Skeletal muscle cell (primary cell): ENCODE results near the gene CLTB.
"Not testable (repeated sequence)": the region's sequence is repeated elsewhere in the genome, so short reads cannot be mapped to it uniquely, and the experiment has no call there.

Source experiments
- DNase-seq: peaks from one replicate; pipeline ENCODE4 v3.0.0-alpha.2; 2010; ENCODE audit warnings: low read depth
- H3K4me3 ChIP-seq: 2 replicates; pipeline ENCODE4 v1.5.1; 2011; ENCODE audit warnings: low read depth, mild to moderate bottlenecking, control low read depth, low read length, moderate library complexity

Gene CLTB, protein sequence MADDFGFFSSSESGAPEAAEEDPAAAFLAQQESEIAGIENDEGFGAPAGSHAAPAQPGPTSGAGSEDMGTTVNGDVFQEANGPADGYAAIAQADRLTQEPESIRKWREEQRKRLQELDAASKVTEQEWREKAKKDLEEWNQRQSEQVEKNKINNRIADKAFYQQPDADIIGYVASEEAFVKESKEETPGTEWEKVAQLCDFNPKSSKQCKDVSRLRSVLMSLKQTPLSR

DNA sequence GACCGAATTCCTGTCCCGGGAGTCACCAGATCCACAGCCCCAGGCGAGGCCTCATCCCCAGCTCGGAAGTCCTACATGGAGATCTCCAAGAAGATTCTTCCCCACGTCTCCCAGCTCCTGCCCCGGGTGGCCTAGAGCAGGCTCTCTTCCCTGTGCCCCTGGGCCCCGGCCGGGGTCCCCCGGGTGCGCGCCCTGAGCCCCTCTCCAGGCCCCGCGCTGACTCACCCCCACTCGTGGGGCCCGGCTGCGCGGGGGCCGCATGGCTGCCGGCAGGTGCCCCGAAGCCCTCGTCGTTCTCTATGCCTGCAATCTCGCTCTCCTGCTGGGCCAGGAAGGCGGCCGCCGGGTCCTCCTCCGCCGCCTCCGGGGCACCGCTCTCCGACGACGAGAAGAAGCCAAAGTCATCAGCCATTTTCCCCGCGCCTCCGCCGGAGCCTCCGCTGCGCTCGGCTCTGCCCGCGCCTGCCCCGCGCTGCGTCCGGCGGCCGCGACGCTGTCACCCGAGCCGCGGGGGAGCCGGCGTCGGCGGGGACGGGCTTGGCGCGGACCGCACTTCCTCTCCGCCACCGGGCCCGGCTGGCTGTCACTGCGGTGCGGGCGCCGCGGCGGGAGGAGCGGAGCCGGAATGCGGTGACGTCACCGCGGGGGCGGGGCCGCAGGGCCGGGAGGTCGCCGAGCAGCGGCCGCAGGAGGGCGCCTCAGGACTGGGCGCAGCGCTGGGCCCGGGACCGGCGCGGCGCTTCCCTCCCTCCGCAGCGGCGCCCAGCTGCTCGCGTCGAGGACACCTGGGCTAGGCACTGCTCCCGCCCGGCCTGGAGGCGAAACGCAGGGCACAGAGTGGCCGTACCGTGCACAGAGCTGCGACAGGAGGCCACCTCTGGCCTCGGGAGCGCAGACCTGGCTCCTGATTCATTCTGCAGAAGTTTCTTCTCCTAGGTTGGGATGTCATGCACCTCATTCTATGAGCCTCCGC is at the start of gene CLTB:
CLTB (minus strand) TSS at position 588 of the 973 bp plus-strand sequence; CDS start at position 412, 176 bp downstream.
- peak within 1 kb of the TSS; percentile 77 for H3K4me3 ChIP-seq
- DNase-seq: peak; percentile 34

DNA sequence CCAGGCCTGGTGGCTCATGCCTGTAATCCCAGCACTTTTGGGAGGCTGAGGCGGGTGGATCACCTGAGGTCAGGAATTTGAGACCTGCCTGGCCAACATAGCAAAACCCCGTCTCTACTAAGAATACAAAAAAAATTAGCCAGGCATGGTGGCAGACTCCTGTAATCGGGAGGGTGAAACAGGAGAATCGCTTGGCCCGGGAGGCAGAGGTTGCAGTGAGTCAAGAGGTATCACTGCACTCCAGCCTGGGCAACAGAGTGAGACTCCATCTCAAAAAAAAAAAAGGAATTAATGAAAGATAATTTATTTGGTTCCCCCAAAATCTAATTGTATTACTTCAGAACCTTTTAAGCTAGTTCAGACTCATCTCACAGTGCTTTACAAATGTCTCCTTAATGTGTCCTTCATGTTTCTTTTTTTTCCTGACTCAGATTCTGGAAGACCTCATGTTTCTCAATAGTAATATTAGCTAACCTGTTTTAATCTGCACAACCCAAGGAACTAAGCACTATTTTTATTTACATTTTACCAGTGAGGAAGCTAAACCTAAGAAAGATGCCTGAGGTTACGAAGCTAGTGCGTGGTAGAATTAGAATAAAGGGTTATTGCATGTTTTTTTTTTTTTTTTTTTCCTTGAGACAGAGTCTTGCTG is 46.9 kb upstream of the CLTB start:
- no peak overlapping the region for H3K4me3 ChIP-seq
- no peak for DNase-seq

GRCh38 chr5:176461349-176461748 is 45.0 kb upstream of the CLTB start:
- no peak for DNase-seq
- no peak overlapping the region for H3K4me3 ChIP-seq

- DNase-seq: no peak
- H3K4me3 ChIP-seq: no peak overlapping the region
Observed at GRCh38 chr5:176458904-176459561, 42.7 kb upstream of the CLTB start.

- H3K4me3 ChIP-seq: no peak overlapping the region
- DNase-seq: no peak
Observed at GRCh38 chr5:176454724-176455394, 38.5 kb upstream of the CLTB start.

DNA sequence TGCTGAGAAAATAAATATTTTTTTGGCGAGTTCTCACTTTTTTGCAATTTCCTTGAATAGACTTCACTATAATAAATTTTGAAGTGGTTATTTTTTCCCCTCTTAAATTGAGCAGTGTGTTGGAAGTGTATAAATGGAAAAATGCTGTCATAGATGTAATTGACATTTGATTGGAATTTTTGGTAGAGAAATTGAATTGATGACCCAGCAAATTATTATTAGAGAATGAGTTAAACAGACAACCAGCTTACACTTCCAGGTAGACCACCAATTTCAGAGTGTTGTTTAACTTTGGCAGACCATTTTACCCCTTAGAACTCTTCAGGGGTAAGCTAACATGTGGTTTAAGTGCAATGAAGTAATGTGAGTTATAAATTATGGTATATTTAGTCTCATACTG is 33.7 kb upstream of the CLTB start:
- no peak overlapping the region for H3K4me3 ChIP-seq
- no peak for DNase-seq

DNA sequence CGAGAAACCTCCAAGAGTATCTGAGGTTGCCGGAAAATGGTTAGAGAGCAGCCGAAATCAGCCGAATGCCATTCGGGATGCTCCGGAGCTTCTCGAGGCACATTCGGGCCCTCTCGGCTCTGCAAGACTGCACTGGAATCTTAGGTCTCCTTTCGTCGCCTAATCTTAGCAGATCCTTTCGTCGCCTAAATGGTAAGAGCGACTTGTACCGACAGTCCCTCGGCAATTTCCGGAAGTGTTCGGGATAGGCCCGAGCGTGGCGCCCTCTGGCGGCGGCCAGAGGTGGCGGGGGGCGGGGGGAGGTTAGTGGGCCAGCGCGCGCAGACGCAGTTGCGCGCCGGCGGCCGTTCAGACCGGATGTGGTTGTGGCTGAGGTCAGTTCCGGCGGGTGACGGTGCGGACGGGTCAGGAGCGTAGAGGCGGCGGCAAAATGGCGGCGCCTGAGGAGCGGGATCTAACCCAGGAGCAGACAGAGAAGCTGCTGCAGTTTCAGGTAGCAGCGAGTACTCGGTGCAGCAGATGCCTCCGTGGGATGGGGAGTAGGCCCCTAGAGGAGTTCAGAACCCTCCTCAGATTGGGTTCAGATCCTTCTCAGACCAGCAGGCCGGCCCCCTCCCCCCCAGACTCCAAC is 31.8 kb upstream of the CLTB start, which contains the start of gene FAF2:
FAF2 (plus strand) TSS at position 408 of the 631 bp plus-strand sequence; CDS start at position 431, 23 bp downstream.
- DNase-seq: peak; percentile 97
- peak within 1 kb of the TSS; percentile 99 for H3K4me3 ChIP-seq

- H3K4me3 ChIP-seq: peak overlapping the region; percentile 99
- peak; percentile 7 for DNase-seq
Observed at GRCh38 chr5:176447591-176447977, 31.2 kb upstream of the CLTB start.

DNA sequence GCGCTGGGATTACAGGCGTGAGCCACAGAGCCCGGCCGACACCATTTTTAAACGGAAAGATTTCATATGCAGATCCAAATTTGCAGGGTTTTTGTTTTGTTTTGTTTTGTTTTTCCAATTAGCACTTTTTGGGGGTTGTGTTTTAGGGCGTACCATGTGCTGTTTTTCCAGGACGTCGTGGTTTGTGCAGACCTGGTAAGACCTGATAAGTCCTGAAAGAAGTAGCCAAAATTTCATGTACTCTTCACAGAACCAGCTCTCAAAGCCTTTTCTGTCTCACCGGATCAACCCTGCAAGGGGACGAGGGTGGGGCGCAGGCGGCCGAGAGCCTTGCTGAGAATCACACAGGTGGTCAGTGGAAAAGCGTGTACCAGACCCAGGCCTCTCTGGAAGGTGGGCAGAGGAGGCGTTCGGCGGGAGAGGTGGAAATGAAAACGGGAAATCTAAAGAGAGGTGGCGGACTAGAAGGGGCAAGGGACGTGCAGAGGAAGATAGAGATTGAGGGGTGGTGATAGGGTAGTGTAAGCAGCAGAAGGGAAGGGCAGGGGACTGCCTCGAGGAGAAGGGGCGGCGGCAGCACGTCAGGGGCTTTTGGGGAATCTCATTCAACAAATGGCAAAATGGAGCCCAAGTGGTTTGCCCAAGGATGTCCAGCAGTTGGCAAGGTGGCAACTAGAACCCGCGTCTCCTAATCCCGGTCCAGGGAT is 30.7 kb upstream of the CLTB start:
- peak overlapping the region; percentile 99 for H3K4me3 ChIP-seq
- DNase-seq: no peak

GRCh38 chr5:176446028-176446665 is 29.8 kb upstream of the CLTB start:
- no peak for DNase-seq

GRCh38 chr5:176444742-176445141 is 28.4 kb upstream of the CLTB start:
- no peak for DNase-seq

More at GRCh38 chr5:176446028-176446665, 29.8 kb upstream of the CLTB start:
- H3K4me3 ChIP-seq: no peak overlapping the region

GRCh38 chr5:176442911-176443310 is 26.6 kb upstream of the CLTB start:
- H3K4me3 ChIP-seq, DNase-seq: not testable (repeated sequence)

More at GRCh38 chr5:176444742-176445141, 28.4 kb upstream of the CLTB start:
- H3K4me3 ChIP-seq: no peak overlapping the region

- no peak overlapping the region for H3K4me3 ChIP-seq
- peak; percentile 16 for DNase-seq
Observed at GRCh38 chr5:176441921-176442323, 25.6 kb upstream of the CLTB start.

GRCh38 chr5:176440927-176441706 is 24.8 kb upstream of the CLTB start:
- no peak for DNase-seq
- H3K4me3 ChIP-seq: no peak overlapping the region

GRCh38 chr5:176438959-176439757 is 22.8 kb upstream of the CLTB start:
- DNase-seq: peak; percentile 66
- no peak overlapping the region for H3K4me3 ChIP-seq

- no peak overlapping the region for H3K4me3 ChIP-seq
- DNase-seq: no peak
Observed at GRCh38 chr5:176436656-176437055, 20.3 kb upstream of the CLTB start.
